Colon (tissue), 2 donors: ENCODE data around the gene VAV2.
"Not testable (repeated sequence)": the region's sequence is repeated elsewhere in the genome, so short reads cannot be mapped to it uniquely, and the experiment has no call there.

Experiments
- FAIRE-seq: peaks from 2 replicates; lab custom pipeline; 2012; peaks lifted over from hg19 to GRCh38; lab: Jason Lieb, UNC
- donor health status: control.
- donor health status: control.

The VAV2 gene

GRCh38 chr9:133779516-133780403, 212.4 kb downstream of the VAV2 start:
- FAIRE-seq, result no peak

GRCh38 chr9:133779081-133779480, 213.0 kb downstream of the VAV2 start:
- FAIRE-seq, result no peak

GRCh38 chr9:133778336-133779013, 213.6 kb downstream of the VAV2 start:
- FAIRE-seq, result no peak

GRCh38 chr9:133777871-133778270, 214.3 kb downstream of the VAV2 start:
- FAIRE-seq, result no peak

DNA sequence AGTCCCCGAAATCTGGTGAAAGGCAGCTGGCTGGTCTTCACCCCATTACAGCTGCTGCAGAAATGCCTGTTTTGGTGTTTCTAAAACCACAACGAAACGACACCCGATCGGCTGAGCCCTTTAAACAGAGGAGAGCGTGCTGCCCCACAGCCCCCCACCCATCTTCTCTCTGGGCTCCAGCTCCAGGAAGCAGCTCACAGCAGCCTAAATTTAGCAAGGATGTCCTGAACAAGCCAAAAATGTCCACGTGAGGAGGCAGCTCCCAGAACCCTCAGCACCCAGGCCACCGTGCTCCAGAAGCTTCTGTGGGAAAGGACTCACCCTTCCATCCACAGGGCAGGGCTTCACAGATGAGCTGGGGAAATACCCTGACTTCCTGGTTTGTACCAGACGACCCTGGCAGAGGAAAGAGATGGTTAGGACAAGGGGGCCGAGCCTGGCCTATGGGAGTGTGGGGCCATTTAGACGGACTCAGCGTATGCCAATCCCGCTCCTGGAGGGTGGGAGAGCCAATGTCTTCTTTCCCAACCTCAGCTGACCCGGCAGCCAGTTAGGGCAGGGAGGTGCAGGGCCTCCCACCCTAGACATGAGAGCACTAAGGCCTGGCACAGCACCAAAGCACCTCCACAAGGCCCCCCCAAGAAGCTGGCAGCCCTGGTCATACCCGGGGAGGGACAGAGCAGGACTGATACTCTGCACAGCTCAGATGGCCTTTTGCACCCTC, 214.9 kb downstream of the VAV2 start:
- FAIRE-seq, result no peak

GRCh38 chr9:133775951-133776905, 215.9 kb downstream of the VAV2 start:
- no peak for FAIRE-seq

- no peak for FAIRE-seq
Observed at GRCh38 chr9:133775291-133775690, 216.8 kb downstream of the VAV2 start.

- no peak for FAIRE-seq
Observed at GRCh38 chr9:133774799-133775198, 217.3 kb downstream of the VAV2 start.

- no peak for FAIRE-seq
Observed at GRCh38 chr9:133773889-133774655, 218.1 kb downstream of the VAV2 start.

DNA sequence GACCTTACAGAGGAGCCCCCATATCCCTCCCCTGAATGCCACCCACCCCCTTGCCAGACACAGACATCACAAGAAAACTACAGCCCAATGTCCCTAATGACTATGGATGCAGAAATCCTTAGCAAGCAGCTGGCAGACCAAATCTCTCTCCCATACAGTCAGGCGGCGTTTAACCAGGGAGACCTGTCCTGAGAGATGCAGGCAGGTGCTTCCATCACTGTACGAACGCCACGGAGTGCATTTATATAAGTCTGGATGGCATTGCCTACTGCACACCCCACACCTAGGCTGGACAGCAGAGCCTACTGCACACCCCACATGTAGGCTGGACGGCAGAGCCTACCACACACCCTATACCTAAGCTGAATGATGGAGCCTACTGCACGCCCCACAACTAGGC, 219.5 kb downstream of the VAV2 start:
- FAIRE-seq, result no peak

DNA sequence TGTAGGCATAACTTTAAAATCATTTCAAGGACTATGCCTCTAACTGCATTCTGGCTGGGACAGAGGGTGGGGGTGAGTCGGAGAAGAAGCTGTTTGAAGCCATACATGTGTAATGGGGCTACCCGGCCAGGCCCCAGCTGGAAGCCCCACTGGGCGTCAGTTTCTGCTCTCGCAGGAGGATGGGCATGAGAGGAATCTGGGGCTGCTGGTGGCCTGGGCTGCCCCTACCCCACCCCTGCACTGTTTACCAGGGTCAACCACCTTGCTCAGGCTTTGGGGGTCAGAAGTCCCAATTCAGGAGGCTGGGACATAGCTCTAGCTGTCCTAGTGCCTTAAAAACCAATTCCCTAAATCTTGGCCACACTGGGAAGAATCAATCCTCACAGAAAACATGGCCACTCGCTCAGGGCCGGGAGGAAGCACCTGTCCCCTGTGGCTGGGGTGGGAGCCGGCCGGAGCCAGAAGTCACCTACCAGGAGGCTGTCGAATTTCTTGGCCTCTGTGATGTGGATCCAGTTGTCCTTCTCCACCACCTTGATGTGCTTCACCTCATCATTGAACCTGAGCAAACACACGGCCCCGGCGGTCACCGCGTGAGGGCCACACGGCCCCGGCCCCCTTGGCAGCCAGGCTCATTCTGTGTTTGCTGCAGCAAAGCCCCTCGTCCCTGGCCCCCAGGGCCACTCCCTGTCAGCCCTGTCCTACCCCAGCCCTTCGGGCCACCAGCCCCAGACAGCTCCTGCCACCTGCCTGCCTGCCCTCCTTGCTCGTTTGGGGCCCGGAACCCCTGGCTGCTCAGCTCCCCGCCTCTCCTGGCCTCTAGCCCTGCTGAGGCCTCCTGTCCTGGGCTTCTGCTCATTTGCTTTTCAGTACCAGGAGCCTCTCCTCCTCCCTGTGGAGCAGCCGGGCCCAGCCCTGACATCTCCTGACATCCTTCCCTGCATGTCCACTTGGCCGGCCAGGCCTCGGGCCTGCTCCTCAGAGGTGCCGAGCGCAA, 220.3 kb downstream of the VAV2 start:
- no peak for FAIRE-seq

DNA sequence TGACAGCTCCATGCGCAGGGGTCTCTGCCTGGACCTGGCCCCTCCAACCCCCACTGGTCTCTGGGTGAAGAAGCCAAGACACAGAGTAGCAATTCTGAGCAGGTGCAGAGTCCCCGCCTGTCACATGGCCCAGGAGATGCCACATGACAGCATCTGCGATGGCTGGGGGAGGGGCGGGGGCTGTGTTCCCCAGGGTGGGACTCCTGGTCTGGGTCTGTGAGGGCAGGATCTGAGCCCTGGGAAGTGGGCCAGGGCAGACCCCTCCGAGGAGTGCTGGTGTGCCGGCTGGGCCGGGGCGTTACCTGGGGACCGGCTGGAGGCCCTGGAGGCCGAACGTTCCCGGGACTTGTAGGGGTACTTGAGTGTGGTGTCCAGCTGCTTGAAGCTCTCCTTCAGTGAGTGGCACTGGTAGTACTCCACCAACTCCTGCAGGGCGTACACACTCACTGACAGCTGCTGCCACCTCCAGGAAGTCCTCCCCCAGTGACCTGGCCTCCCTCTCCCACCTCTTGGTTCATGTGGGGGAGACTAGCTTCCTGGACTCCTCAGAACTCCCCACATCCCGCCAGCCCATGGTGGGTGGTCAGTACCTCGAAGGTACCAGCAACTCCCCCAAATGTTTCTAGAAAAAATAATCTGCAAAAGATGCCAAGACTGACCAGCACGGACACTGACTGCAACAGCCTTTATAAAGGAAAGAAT, 221.9 kb downstream of the VAV2 start:
- no peak for FAIRE-seq

DNA sequence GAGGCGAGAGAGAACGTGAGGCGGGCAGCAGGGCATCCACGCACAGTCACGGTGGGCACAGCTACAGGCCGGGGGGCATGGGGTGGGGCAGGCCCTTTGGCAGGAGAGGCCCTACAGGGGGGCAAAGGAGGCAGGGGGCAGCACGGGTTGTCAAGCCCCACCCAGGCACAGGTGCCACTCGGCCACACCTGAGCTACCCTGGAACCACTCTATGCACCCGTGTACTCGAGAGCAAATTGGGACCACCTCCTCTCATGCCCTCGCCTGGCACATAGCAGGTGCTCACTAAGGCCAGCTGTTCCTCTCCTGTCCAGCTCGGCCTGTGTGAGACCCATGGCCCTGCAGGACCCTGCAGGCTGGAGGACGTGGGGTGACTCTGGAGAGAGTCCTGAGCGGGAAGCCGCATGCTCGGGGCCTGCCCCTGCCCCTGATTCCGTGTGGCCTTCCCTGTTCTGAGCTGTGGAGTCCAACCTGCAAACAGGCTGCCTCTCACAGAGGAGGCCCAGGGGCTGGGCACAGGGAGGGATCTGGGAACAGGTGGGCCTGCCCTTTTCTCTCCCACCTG, 222.5 kb downstream of the VAV2 start:
- FAIRE-seq, result no peak

GRCh38 chr9:133768859-133769510, 223.1 kb downstream of the VAV2 start:
- FAIRE-seq, result no peak

GRCh38 chr9:133768371-133768858, 223.7 kb downstream of the VAV2 start:
- no peak for FAIRE-seq

DNA sequence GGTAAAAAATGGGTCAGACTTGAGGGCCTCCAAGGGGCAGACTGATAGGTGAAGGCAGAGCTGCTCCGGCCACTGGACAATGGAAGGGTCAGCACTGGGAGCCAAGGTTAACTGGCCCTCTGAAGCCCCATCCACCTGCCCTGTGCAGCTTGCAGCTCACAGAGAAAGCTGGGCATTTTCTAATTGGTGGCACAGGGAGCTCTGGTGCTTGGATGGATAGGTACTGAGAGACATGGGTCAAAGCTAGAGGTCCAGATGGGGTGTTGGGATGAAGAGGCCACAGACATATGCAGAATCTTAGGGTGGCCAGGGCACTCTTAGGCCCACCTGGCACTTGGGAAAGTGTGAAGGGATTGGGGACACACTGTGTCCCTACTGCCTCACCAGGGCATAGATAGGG, 224.5 kb downstream of the VAV2 start:
- no peak for FAIRE-seq

DNA sequence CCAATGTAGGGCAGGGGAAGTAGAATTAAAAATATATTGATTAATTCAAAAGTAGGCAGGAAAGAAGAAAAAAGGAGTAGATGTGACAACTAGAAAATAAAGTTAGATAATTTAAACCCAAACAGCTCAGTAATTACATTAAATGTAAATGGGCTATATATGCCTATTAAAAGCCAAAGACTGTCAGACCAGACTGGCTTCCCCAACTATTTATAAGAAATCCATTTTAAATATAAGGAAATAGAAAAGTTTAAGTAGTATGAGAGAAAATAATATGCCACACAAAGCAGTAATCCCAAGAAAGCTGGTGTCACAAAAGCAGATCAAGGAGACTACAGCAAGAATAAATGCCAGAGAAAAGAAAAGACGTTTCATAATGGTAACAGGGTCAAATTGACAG, 225.1 kb downstream of the VAV2 start:
- FAIRE-seq, result no peak

DNA sequence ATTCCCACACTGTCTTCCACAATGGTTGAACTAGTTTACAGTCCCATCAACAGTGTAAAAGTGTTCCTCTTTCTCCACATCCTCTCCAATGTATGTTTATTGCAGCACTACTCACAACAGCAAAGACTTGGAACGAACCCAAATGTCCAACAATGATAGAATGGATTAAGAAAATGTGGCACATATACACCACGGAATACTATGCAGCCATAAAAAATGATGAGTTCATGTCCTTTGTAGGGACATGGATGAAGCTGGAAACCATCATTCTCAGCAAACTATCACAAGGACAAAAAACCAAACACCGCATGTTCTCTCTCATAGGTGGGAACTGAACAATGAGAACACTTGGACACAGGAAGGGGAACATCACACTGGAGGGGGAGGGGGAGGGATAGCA, 225.9 kb downstream of the VAV2 start:
- not testable (repeated sequence) for FAIRE-seq
